ENCODE results near the gene KIF3C. TPM values are rescaled to one million over a fixed set of nuclear protein-coding genes. Genes with fewer than 3 reads are reported as not detected.
A peak's percentile ranks its signal among the peaks of the same experiment; 100 is the strongest.

KIF3C gene
- total RNA-seq, 1 experiment from 2014 or later, result 12.8 TPM

GRCh38 chr2:25972049-25972823 lies 10.1 kb downstream of the KIF3C start:
- TF ChIP-seq, protein P1, sequence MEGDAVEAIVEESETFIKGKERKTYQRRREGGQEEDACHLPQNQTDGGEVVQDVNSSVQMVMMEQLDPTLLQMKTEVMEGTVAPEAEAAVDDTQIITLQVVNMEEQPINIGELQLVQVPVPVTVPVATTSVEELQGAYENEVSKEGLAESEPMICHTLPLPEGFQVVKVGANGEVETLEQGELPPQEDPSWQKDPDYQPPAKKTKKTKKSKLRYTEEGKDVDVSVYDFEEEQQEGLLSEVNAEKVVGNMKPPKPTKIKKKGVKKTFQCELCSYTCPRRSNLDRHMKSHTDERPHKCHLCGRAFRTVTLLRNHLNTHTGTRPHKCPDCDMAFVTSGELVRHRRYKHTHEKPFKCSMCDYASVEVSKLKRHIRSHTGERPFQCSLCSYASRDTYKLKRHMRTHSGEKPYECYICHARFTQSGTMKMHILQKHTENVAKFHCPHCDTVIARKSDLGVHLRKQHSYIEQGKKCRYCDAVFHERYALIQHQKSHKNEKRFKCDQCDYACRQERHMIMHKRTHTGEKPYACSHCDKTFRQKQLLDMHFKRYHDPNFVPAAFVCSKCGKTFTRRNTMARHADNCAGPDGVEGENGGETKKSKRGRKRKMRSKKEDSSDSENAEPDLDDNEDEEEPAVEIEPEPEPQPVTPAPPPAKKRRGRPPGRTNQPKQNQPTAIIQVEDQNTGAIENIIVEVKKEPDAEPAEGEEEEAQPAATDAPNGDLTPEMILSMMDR (conservative IDR thresholded peaks at IDR 0.05; ENCODE audit: low read depth, low read length), result no peak
- TF ChIP-seq EZH2phosphoT487 (IDR thresholded peaks at IDR 0.05; ENCODE audit: borderline replicate concordance, low read length) (no peak), EZH2 (IDR thresholded peaks at IDR 0.05; ENCODE audit: low read length, unreplicated experiment) (no peak)
- H3K79me2 ChIP-seq (ENCODE audit: low read length), result peaks cover 21% of the 10 kb centered on the region
- no TSS peak for BruUV-seq (replicated peaks)
- intact Hi-C loops (cut with micrococcal nuclease), result no loop called here
- H3K27me3 ChIP-seq (ENCODE audit: low read length), result no peaks in the 10 kb centered on the region
- no peaks in the 10 kb centered on the region for H3K9me3 ChIP-seq (ENCODE audit: low read length)
- no peak overlapping the region for H3K4me2 ChIP-seq (ENCODE audit: low read length)
- POLR2A ChIA-PET (ENCODE audit: unreplicated experiment), result no interaction called here
- peak; percentile 81; the same call in 1 of the 2 replicates for ATAC-seq
- H3K9me2 ChIP-seq (replicated peaks; ENCODE audit: low read length), result no peaks in the 10 kb centered on the region
- H3F3A ChIP-seq (ENCODE audit: low read length, unreplicated experiment), result no peaks in the 10 kb centered on the region
- no peak overlapping the region for H3K4me3 ChIP-seq (ENCODE audit: low read length)
- H3K9ac ChIP-seq (ENCODE audit: low read length), result no peak overlapping the region
- peaks cover 20% of the 10 kb centered on the region for H3K4me1 ChIP-seq (ENCODE audit: insufficient read depth, low read length)
- CTCF ChIA-PET, result no interaction called here
- peak overlapping the region; percentile 28 for H3K27ac ChIP-seq (ENCODE audit: low read length)
- no peaks in the 10 kb centered on the region for H3K36me3 ChIP-seq (ENCODE audit: low read depth, low read length)
- peak; percentile 56 for DNase-seq
- H2AFZ ChIP-seq (ENCODE audit: low read length), result no peak overlapping the region
- H4K20me1 ChIP-seq (ENCODE audit: low read length), result no peaks in the 10 kb centered on the region

GRCh38 chr2:25971596-25971995 lies 10.7 kb downstream of the KIF3C start:
- no peaks in the 10 kb centered on the region for H3K27me3 ChIP-seq (ENCODE audit: low read length)
- no peaks in the 10 kb centered on the region for H3F3A ChIP-seq (ENCODE audit: low read length, unreplicated experiment)
- no peaks in the 10 kb centered on the region for H4K20me1 ChIP-seq (ENCODE audit: low read length)
- intact Hi-C loops (cut with micrococcal nuclease), result no loop called here
- ChIA-PET CTCF (no interaction called here), POLR2A (ENCODE audit: unreplicated experiment) (no interaction called here)
- ATAC-seq (no peak), DNase-seq (no peak)
- H3K4me2 ChIP-seq (ENCODE audit: low read length), result no peak overlapping the region
- H3K9me3 ChIP-seq (ENCODE audit: low read length), result no peaks in the 10 kb centered on the region
- H2AFZ ChIP-seq (ENCODE audit: low read length), result no peak overlapping the region
- peak overlapping the region; percentile 28 for H3K27ac ChIP-seq (ENCODE audit: low read length)
- TF ChIP-seq, protein P1 (conservative IDR thresholded peaks at IDR 0.05; ENCODE audit: low read depth, low read length), result no peak
- TF ChIP-seq EZH2 (IDR thresholded peaks at IDR 0.05; ENCODE audit: low read length, unreplicated experiment), result no peak
- no peak for TF ChIP-seq EZH2phosphoT487 (IDR thresholded peaks at IDR 0.05; ENCODE audit: borderline replicate concordance, low read length)
- no peaks in the 10 kb centered on the region for H3K9me2 ChIP-seq (replicated peaks; ENCODE audit: low read length)
- H3K9ac ChIP-seq (ENCODE audit: low read length), result no peak overlapping the region
- peaks cover 14% of the 10 kb centered on the region for H3K79me2 ChIP-seq (ENCODE audit: low read length)
- no peaks in the 10 kb centered on the region for H3K36me3 ChIP-seq (ENCODE audit: low read depth, low read length)
- no peak overlapping the region for H3K4me3 ChIP-seq (ENCODE audit: low read length)
- H3K4me1 ChIP-seq (ENCODE audit: insufficient read depth, low read length), result peaks cover 14% of the 10 kb centered on the region
- no TSS peak for BruUV-seq (replicated peaks)

- Histone ChIP-seq H2AFZ (ENCODE audit: low read length) (no peak overlapping the region), H3K4me1 (ENCODE audit: insufficient read depth, low read length) (peaks cover 10% of the 10 kb centered on the region), H3K9ac (ENCODE audit: low read length) (no peak overlapping the region), H3K27me3 (ENCODE audit: low read length) (no peaks in the 10 kb centered on the region), H3K27ac (ENCODE audit: low read length) (no peak overlapping the region), H4K20me1 (ENCODE audit: low read length) (no peaks in the 10 kb centered on the region), H3K79me2 (ENCODE audit: low read length) (no peaks in the 10 kb centered on the region), H3K36me3 (ENCODE audit: low read depth, low read length) (no peaks in the 10 kb centered on the region), H3K9me2 (replicated peaks; ENCODE audit: low read length) (no peaks in the 10 kb centered on the region), H3K4me3 (ENCODE audit: low read length) (no peak overlapping the region), H3K4me2 (ENCODE audit: low read length) (no peak overlapping the region), H3K9me3 (ENCODE audit: low read length) (no peaks in the 10 kb centered on the region), H3F3A (ENCODE audit: low read length, unreplicated experiment) (no peaks in the 10 kb centered on the region)
- TF ChIP-seq EZH2 (IDR thresholded peaks at IDR 0.05; ENCODE audit: low read length, unreplicated experiment) (no peak), EZH2phosphoT487 (IDR thresholded peaks at IDR 0.05; ENCODE audit: borderline replicate concordance, low read length) (no peak)
- TF ChIP-seq, protein P1 (conservative IDR thresholded peaks at IDR 0.05; ENCODE audit: low read depth, low read length), result no peak
- intact Hi-C loops (cut with micrococcal nuclease), result no loop called here
- DNase-seq (no peak), ATAC-seq (no peak)
- ChIA-PET POLR2A (ENCODE audit: unreplicated experiment) (no interaction called here), CTCF (no interaction called here)
- BruUV-seq (replicated peaks), result no TSS peak
Observed at GRCh38 chr2:25966531-25967270, 15.6 kb downstream of the KIF3C start.

Measured in PC-3 (cell line).